ENCODE data around the gene DNAJC22. TPM values are rescaled to one million over a fixed set of nuclear protein-coding genes. Genes with fewer than 3 reads are reported as not detected.

DNAJC22 gene
- total RNA-seq, 4 donors from 2014 or later, result 1.8 TPM; not detected in 3

DNA sequence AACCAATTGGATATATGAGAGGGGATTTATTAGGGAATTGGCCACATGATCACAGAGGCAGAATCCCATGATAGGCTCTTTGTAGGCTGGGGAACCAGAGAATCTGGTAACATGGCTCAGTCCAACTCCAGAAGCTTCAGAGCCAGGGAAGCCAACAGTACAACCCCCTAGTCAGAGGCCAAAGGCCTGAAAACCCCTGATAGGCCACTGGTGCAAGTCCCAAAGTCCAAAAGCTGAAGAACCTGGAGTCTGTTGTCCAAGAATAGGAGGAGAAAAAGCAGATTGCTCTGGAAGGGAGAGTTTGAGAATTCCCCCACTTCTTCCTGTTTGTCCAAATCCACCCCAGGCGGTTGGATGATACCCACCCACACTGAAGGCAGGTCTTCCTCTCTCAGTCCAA lies 31.9 kb upstream of the DNAJC22 start:
- TF ChIP-seq, protein P1, sequence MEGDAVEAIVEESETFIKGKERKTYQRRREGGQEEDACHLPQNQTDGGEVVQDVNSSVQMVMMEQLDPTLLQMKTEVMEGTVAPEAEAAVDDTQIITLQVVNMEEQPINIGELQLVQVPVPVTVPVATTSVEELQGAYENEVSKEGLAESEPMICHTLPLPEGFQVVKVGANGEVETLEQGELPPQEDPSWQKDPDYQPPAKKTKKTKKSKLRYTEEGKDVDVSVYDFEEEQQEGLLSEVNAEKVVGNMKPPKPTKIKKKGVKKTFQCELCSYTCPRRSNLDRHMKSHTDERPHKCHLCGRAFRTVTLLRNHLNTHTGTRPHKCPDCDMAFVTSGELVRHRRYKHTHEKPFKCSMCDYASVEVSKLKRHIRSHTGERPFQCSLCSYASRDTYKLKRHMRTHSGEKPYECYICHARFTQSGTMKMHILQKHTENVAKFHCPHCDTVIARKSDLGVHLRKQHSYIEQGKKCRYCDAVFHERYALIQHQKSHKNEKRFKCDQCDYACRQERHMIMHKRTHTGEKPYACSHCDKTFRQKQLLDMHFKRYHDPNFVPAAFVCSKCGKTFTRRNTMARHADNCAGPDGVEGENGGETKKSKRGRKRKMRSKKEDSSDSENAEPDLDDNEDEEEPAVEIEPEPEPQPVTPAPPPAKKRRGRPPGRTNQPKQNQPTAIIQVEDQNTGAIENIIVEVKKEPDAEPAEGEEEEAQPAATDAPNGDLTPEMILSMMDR (IDR thresholded peaks at IDR 0.05; ENCODE audit: low read depth), result no peak

DNA sequence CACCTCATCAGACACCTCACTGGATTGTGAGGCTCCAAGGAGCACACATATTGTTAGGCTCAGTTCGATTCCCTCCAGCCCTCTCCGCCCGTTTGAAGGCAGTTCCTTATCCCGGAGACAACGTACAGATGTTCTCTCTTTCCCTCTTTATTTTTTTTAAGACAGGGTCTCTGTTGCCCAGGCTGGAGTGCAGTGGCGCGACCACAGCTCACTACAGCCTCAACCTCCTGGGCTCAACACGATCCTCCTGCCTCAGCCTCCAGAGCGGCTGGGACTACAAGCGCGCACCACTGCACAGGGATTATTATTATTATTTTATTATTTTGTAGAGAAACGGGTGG lies 24.4 kb upstream of the DNAJC22 start:
- TF ChIP-seq, protein P1 (IDR thresholded peaks at IDR 0.05; ENCODE audit: low read depth), result no peak

DNA sequence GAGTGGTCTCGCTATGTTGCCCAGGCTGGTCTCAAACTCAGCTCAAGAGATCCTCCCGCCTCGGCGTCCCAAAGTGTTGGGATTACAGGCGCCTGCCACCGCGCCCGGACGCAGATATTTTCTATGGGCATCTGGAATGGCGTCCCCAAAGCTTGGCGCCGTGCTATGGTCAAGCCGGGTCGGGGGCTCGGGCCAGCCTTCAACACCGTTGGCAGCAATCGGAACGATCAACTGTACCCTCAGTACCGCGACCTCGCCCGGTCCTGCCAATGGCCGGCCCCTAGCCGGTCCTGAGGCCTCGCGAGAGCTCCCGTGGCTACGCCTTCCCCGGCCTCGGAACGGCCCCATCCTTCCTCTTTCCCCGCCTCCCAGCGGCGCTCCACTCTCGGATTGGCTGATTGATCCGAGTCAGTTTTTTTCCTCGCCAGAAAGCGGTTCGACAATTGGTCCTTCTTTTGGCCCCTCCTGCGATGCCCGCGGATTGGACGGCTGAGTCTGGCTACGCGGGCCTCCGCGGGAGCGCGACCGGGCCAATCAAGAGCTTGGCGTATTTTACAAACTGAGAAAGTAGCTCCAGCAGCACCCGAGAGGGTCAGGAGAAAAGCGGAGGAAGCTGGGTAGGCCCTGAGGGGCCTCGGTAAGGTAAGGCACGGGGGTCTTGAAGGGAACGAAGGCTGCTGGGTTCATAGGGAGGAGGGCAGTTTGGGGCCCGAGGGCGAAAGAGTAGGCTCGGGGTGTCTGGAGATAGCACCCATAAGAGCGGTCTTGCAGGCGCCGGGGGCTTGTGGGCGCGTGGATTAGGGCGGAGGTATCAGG lies 23.8 kb upstream of the DNAJC22 start, which contains the start of gene TROAP:
TSS of gene TROAP (plus strand) at position 548 of the 816 bp plus-strand sequence. CDS start 354 bp downstream, outside the sequence.
- TF ChIP-seq, protein P1 (IDR thresholded peaks at IDR 0.05; ENCODE audit: low read depth), result no peak

DNA sequence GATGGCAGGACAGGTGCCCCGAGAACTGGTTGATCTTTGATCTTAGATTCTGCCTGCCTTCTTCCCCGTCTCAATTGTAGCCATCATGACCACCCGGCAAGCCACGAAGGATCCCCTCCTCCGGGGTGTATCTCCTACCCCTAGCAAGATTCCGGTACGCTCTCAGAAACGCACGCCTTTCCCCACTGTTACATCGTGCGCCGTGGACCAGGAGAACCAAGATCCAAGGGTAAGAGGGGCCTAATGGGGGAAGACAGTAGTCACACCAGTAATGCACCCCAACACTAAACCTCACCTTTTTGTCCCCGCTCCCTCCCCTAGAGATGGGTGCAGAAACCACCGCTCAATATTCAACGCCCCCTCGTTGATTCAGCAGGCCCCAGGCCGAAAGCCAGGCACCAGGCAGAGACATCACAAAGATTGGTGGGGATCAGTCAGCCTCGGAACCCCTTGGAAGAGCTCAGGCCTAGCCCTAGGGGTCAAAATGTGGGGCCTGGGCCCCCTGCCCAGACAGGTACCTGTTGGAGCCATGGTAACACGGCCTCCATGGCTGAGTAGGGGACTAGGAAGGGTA lies 23.1 kb upstream of the DNAJC22 start:
- TF ChIP-seq, protein P1 (IDR thresholded peaks at IDR 0.05; ENCODE audit: low read depth), result no peak

DNA sequence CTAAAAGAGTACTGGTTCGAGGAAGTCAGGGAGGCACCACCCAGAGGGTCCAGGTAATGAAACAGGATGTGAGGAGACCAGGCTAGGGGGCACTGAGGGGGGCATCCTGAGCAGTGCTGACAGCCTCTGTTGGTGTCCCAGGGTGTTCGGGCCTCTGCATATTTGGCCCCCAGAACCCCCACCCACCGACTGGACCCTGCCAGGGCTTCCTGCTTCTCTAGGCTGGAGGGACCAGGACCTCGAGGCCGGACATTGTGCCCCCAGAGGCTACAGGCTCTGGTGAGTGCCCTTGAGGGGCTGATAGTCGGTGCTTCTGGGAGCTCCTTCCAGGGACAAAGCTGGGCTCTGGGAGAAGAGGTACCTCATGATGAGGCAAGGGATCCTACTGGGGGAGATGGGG lies 21.1 kb upstream of the DNAJC22 start:
- TF ChIP-seq, protein P1 (IDR thresholded peaks at IDR 0.05; ENCODE audit: low read depth), result no peak

DNA sequence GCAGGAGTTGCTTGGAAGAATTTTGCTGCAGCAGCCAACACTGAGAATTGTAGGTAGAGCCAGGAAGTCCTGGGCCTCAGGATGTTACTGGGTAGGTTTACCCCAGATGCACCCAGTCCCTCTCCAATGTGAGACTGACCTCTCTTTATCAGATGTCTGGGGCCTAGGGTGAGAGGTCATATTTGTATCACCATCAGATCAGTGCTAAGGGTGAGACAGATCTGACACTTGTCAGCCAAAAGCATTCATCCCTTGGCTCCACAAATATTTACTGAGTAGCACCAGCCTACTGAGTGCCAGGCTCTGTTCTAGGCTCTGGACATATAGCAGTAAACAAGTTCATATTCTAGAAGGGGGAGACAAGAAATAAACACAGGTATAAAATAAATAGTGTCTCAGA lies 19.3 kb upstream of the DNAJC22 start:
- TF ChIP-seq, protein P1 (IDR thresholded peaks at IDR 0.05; ENCODE audit: low read depth), result no peak

DNA sequence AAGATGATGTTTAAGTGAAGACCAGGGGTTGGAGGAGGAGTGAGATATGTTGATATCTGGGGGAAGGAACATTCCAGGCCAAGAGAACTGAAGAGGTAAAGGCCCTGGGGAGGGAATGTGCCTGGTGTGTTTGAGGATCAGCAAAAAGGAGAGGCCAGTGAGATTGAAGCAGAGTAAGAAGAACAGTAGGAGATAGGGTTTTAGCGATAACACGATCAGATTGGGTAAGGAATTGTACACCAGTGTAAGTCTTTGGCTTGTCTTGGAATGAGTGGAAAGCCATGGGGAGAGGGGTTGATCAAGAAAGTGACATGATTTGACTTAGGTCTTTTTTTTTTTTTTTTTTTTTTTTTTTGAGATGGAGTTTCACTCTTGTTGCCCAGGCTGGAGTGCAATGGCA lies 18.8 kb upstream of the DNAJC22 start:
- TF ChIP-seq, protein P1 (IDR thresholded peaks at IDR 0.05; ENCODE audit: low read depth), result no peak

Measured in subcutaneous adipose tissue (tissue), 4 donors.